ENCODE measurements around the gene TBC1D14. TPM values are rescaled to one million over a fixed set of nuclear protein-coding genes. Genes with fewer than 3 reads are reported as not detected.

Gene TBC1D14
- total and polyA plus RNA-seq, 9 of the 15 experiments (the other 6 are each of a cell fraction or from before 2014, with no cell fraction given): 2.1 to 59.6 (median 44.8) TPM

DNA sequence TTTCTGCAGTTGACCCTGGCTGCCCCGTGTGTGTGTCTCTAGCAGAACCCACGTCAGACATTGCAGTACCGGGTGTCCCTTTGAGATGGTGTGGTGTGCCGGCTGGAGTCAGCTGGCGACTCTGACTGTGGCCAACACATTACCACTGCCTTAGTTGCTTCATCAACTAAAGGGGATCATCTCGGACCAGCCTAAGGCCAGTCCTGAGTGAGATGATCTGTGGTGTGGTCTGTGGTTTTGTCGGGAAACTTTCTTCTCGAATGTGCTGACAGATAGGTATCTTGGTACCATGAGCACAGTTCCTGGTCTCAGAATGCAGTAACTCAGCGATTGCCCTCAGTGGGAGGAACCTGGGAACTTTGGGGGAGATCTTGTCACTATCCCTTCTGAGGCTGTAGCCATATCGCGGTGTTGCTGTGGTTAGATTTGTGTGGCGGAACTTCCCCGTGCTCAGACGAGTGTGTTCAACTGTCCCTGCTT, 15.8 kb downstream of the TBC1D14 start (continued):
- no peak for TF ChIP-seq THRAP3 (IDR thresholded peaks at IDR 0.05; ENCODE audit: borderline replicate concordance)
- TF ChIP-seq ZNF778 (CRISPR knock-in tag; IDR thresholded peaks at IDR 0.05): no peak
- TF ChIP-seq ZNF589 (CRISPR knock-in tag; IDR thresholded peaks at IDR 0.05; ENCODE audit: low read depth): peak; percentile 38; the same call in 1 of the 2 replicates
- no peak for TF ChIP-seq PTRF (tag; IDR thresholded peaks at IDR 0.05)
- no peak for TF ChIP-seq ARHGAP35 (IDR thresholded peaks at IDR 0.05; ENCODE audit: partially characterized antibody)
- no peak for TF ChIP-seq FOXM1 (IDR thresholded peaks at IDR 0.05; ENCODE audit: low read depth)
- TF ChIP-seq FOXM1 (CRISPR knock-in tag; IDR thresholded peaks at IDR 0.05; ENCODE audit: low read depth): no peak
- no peak for TF ChIP-seq FOXJ2 (tag; IDR thresholded peaks at IDR 0.05)
- no peak for TF ChIP-seq SAFB (IDR thresholded peaks at IDR 0.05; ENCODE audit: borderline replicate concordance, low read depth, low read length)
- TF ChIP-seq, protein P1, sequence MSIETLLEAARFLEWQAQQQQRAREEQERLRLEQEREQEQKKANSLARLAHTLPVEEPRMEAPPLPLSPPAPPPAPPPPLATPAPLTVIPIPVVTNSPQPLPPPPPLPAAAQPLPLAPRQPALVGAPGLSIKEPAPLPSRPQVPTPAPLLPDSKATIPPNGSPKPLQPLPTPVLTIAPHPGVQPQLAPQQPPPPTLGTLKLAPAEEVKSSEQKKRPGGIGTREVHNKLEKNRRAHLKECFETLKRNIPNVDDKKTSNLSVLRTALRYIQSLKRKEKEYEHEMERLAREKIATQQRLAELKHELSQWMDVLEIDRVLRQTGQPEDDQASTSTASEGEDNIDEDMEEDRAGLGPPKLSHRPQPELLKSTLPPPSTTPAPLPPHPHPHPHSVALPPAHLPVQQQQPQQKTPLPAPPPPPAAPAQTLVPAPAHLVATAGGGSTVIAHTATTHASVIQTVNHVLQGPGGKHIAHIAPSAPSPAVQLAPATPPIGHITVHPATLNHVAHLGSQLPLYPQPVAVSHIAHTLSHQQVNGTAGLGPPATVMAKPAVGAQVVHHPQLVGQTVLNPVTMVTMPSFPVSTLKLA (conservative IDR thresholded peaks at IDR 0.05): 0 out of 4 replicates have a peak, but pooled peaks of 1 of the 2 experiments have one; percentile 58
- no peak for TF ChIP-seq ZNF785 (CRISPR knock-in tag; IDR thresholded peaks at IDR 0.05)
- TF ChIP-seq EP300 (IDR thresholded peaks at IDR 0.05; ENCODE audit: low read length): peak; percentile 51
- no peak for TF ChIP-seq HMGN3 (IDR thresholded peaks at IDR 0.05; ENCODE audit: borderline replicate concordance, extremely low read depth, insufficient read length, low read depth, low read length)
- TF ChIP-seq PHB2 (IDR thresholded peaks at IDR 0.05; ENCODE audit: low read depth): no peak
- no peak for TF ChIP-seq ZNF551 (CRISPR knock-in tag; IDR thresholded peaks at IDR 0.05)
- no peak for TF ChIP-seq SLC30A9 (CRISPR knock-in tag; IDR thresholded peaks at IDR 0.05)
- TF ChIP-seq SMARCB1 (IDR thresholded peaks at IDR 0.05; ENCODE audit: insufficient read length, low read depth): no peak
- TF ChIP-seq HNRNPL (IDR thresholded peaks at IDR 0.05; ENCODE audit: low read depth, low read length): no peak
- no peak for TF ChIP-seq PCBP2 (IDR thresholded peaks at IDR 0.05; ENCODE audit: low read depth, low read length, poor library complexity, severe bottlenecking)
- TF ChIP-seq GABPB1 (CRISPR knock-in tag; IDR thresholded peaks at IDR 0.05): peak; percentile 52; the same call in 1 of the 2 replicates
- peak; percentile 79 for TF ChIP-seq SOX6 (IDR thresholded peaks at IDR 0.05)
- TF ChIP-seq EWSR1 (IDR thresholded peaks at IDR 0.05; ENCODE audit: borderline replicate concordance, low read depth, partially characterized antibody): no peak
- TF ChIP-seq, protein P2, sequence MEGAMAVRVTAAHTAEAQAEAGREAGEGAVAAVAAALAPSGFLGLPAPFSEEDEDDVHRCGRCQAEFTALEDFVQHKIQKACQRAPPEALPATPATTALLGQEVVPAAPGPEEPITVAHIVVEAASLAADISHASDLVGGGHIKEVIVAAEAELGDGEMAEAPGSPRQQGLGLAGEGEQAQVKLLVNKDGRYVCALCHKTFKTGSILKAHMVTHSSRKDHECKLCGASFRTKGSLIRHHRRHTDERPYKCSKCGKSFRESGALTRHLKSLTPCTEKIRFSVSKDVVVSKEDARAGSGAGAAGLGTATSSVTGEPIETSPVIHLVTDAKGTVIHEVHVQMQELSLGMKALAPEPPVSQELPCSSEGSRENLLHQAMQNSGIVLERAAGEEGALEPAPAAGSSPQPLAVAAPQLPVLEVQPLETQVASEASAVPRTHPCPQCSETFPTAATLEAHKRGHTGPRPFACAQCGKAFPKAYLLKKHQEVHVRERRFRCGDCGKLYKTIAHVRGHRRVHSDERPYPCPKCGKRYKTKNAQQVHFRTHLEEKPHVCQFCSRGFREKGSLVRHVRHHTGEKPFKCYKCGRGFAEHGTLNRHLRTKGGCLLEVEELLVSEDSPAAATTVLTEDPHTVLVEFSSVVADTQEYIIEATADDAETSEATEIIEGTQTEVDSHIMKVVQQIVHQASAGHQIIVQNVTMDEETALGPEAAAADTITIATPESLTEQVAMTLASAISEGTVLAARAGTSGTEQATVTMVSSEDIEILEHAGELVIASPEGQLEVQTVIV (CRISPR knock-in tag; IDR thresholded peaks at IDR 0.05; ENCODE audit: borderline replicate concordance): no peak
- TF ChIP-seq ILF3 (IDR thresholded peaks at IDR 0.05; ENCODE audit: borderline replicate concordance): no peak
- TF ChIP-seq ZEB2 (IDR thresholded peaks at IDR 0.05): peak; percentile 79
- TF ChIP-seq, protein P3, sequence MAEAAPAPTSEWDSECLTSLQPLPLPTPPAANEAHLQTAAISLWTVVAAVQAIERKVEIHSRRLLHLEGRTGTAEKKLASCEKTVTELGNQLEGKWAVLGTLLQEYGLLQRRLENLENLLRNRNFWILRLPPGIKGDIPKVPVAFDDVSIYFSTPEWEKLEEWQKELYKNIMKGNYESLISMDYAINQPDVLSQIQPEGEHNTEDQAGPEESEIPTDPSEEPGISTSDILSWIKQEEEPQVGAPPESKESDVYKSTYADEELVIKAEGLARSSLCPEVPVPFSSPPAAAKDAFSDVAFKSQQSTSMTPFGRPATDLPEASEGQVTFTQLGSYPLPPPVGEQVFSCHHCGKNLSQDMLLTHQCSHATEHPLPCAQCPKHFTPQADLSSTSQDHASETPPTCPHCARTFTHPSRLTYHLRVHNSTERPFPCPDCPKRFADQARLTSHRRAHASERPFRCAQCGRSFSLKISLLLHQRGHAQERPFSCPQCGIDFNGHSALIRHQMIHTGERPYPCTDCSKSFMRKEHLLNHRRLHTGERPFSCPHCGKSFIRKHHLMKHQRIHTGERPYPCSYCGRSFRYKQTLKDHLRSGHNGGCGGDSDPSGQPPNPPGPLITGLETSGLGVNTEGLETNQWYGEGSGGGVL (CRISPR knock-in tag; IDR thresholded peaks at IDR 0.05): no peak

All from K562 (cell line).